SIG-M5 treated with dmso at 0.1 percent for 504 hours (cell line): ENCODE measurements around the gene MAOA.
"Not testable (repeated sequence)": the region's sequence is repeated elsewhere in the genome, so short reads cannot be mapped to it uniquely, and the experiment has no call there.

Experiments
- DNase-seq: peaks from one replicate; lab custom pipeline; 2025; ENCODE audit not compliant: unreplicated experiment; lab: John Stamatoyannopoulos, UW

The MAOA gene

GRCh38 chrX:43661521-43662240, 5.6 kb downstream of the MAOA start:
- DNase-seq, result no peak

- no peak for DNase-seq
Observed at GRCh38 chrX:43663173-43663572, 7.1 kb downstream of the MAOA start.

- no peak for DNase-seq
Observed at GRCh38 chrX:43664258-43664657, 8.2 kb downstream of the MAOA start.

- DNase-seq, result no peak
Observed at GRCh38 chrX:43664708-43665107, 8.6 kb downstream of the MAOA start.

- DNase-seq, result no peak
Observed at GRCh38 chrX:43666311-43666912, 10.3 kb downstream of the MAOA start.

- not testable (repeated sequence) for DNase-seq
Observed at GRCh38 chrX:43675965-43676628, 20.0 kb downstream of the MAOA start.

- DNase-seq, result no peak
Observed at GRCh38 chrX:43676971-43677572, 21.0 kb downstream of the MAOA start.

- DNase-seq, result no peak
Observed at GRCh38 chrX:43677993-43678392, 21.9 kb downstream of the MAOA start.

- DNase-seq, result no peak
Observed at GRCh38 chrX:43679058-43679457, 23.0 kb downstream of the MAOA start.

GRCh38 chrX:43679778-43680177, 23.7 kb downstream of the MAOA start:
- DNase-seq, result no peak

GRCh38 chrX:43682726-43683125, 26.6 kb downstream of the MAOA start:
- DNase-seq, result no peak

- DNase-seq, result no peak
Observed at GRCh38 chrX:43685221-43685620, 29.1 kb downstream of the MAOA start.

- DNase-seq, result no peak
Observed at GRCh38 chrX:43688586-43688985, 32.5 kb downstream of the MAOA start.

GRCh38 chrX:43693602-43694406, 37.7 kb downstream of the MAOA start:
- peak; percentile 46 for DNase-seq

GRCh38 chrX:43699475-43699874, 43.4 kb downstream of the MAOA start:
- DNase-seq, result no peak

- no peak for DNase-seq
Observed at GRCh38 chrX:43702079-43702524, 46.0 kb downstream of the MAOA start.

- no peak for DNase-seq
Observed at GRCh38 chrX:43702660-43703059, 46.6 kb downstream of the MAOA start.

GRCh38 chrX:43703211-43703791, 47.2 kb downstream of the MAOA start:
- no peak for DNase-seq

- no peak for DNase-seq
Observed at GRCh38 chrX:43706786-43707370, 50.8 kb downstream of the MAOA start.

GRCh38 chrX:43707812-43708548, 51.9 kb downstream of the MAOA start:
- DNase-seq, result no peak
